ENCODE results near the gene RIT2.

RIT2 gene

DNA sequence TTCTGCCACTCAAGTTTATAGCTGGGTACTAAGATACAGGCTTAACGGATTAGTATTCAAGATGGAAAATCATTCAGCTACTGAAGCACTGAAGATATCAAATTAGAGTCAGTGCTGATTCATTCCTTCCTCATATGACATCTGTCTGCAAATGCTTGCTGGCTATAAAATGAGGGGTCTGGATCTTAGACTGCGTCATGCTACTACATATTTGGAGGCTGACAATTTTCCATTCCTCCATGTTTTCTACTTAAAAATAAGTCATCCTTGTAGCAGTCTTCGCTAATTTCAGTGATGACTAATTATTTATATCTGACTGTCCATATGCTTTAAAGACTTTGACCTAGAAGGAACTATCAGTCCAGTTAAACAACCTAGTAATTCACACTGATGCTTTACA is 233.4 kb downstream of the RIT2 start:
- Histone ChIP-seq H3K27ac (ENCODE audit: low read depth, low read length, poor library complexity, severe bottlenecking) (no peak overlapping the region), H3K36me3 (ENCODE audit: insufficient read depth, low read length) (no peaks in the 10 kb centered on the region), H3K4me2 (ENCODE audit: low read length) (no peak overlapping the region), H3K4me1 (ENCODE audit: insufficient read depth, low read length, severe bottlenecking) (no peaks in the 10 kb centered on the region), H4K20me1 (ENCODE audit: insufficient read depth, low read length) (no peaks in the 10 kb centered on the region), H2AFZ (ENCODE audit: low read length) (no peak overlapping the region), H3K79me2 (ENCODE audit: insufficient read depth, low read length) (no peaks in the 10 kb centered on the region), H3K9me3 (ENCODE audit: low read length) (no peaks in the 10 kb centered on the region), H3K4me3 (ENCODE audit: low read depth, low read length, poor library complexity, severe bottlenecking) (no peak overlapping the region), H3F3A (ENCODE audit: insufficient read depth, low read length) (no peaks in the 10 kb centered on the region), H3K27me3 (ENCODE audit: insufficient read depth, low read length) (no peaks in the 10 kb centered on the region), H3K9me2 (ENCODE audit: low read depth, low read length) (no peaks in the 10 kb centered on the region), H3K9ac (ENCODE audit: low read length) (no peak overlapping the region)
- TF ChIP-seq EZH2 (IDR thresholded peaks at IDR 0.05; ENCODE audit: borderline replicate concordance, low read length), result no peak
- TF ChIP-seq, protein P1, sequence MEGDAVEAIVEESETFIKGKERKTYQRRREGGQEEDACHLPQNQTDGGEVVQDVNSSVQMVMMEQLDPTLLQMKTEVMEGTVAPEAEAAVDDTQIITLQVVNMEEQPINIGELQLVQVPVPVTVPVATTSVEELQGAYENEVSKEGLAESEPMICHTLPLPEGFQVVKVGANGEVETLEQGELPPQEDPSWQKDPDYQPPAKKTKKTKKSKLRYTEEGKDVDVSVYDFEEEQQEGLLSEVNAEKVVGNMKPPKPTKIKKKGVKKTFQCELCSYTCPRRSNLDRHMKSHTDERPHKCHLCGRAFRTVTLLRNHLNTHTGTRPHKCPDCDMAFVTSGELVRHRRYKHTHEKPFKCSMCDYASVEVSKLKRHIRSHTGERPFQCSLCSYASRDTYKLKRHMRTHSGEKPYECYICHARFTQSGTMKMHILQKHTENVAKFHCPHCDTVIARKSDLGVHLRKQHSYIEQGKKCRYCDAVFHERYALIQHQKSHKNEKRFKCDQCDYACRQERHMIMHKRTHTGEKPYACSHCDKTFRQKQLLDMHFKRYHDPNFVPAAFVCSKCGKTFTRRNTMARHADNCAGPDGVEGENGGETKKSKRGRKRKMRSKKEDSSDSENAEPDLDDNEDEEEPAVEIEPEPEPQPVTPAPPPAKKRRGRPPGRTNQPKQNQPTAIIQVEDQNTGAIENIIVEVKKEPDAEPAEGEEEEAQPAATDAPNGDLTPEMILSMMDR (IDR thresholded peaks at IDR 0.05; ENCODE audit: low read length), result no peak

DNA sequence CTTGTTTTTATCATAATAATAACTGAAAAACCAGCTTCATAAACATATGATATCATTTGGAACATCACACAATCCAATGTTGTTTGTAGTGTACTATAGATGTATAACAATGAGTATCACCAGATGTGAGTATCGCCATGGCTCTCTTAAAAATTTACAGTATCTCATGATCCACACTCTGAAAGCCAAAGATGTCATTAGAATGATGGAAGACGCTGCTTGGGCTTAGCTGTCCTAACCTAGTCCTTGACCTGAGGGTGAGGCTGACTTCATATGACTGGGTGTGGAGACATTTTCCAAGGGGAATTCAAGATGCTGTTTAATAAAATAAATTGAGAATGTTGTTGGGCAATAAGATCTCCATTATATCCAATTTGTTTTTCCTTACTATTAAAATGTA is 242.6 kb downstream of the RIT2 start:
- Histone ChIP-seq H3K9me2 (ENCODE audit: low read depth, low read length) (no peaks in the 10 kb centered on the region), H4K20me1 (ENCODE audit: insufficient read depth, low read length) (no peaks in the 10 kb centered on the region), H3K79me2 (ENCODE audit: insufficient read depth, low read length) (no peaks in the 10 kb centered on the region), H3K4me2 (ENCODE audit: low read length) (no peak overlapping the region), H3K9ac (ENCODE audit: low read length) (no peak overlapping the region), H3K27me3 (ENCODE audit: insufficient read depth, low read length) (no peaks in the 10 kb centered on the region), H3K4me1 (ENCODE audit: insufficient read depth, low read length, severe bottlenecking) (no peaks in the 10 kb centered on the region), H3K4me3 (ENCODE audit: low read depth, low read length, poor library complexity, severe bottlenecking) (no peak overlapping the region), H3K36me3 (ENCODE audit: insufficient read depth, low read length) (no peaks in the 10 kb centered on the region), H3K9me3 (ENCODE audit: low read length) (no peaks in the 10 kb centered on the region), H2AFZ (ENCODE audit: low read length) (no peak overlapping the region), H3K27ac (ENCODE audit: low read depth, low read length, poor library complexity, severe bottlenecking) (no peak overlapping the region), H3F3A (ENCODE audit: insufficient read depth, low read length) (no peaks in the 10 kb centered on the region)
- TF ChIP-seq, protein P1 (IDR thresholded peaks at IDR 0.05; ENCODE audit: low read length), result no peak
- TF ChIP-seq EZH2 (IDR thresholded peaks at IDR 0.05; ENCODE audit: borderline replicate concordance, low read length), result no peak

DNA sequence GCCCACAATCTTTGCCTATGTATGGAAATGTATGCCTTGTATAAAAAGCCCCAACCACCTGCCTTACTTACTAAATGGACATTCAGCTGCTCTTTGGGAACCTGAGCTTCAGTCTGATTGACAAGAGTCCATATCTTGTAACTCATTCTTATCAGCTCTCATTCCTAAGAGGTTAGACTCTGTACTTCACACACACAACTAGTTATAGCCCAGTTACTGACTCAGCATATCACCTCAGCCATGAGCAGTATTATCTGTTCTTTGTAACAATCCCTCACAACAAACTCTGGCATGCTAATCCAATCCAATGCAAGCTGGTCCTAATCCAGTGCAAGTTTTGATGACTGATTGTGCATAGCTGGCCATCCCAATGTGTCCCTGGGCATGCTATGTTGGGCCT is 250.6 kb downstream of the RIT2 start:
- Histone ChIP-seq H3K79me2 (ENCODE audit: insufficient read depth, low read length) (no peaks in the 10 kb centered on the region), H3K9me2 (ENCODE audit: low read depth, low read length) (no peaks in the 10 kb centered on the region), H4K20me1 (ENCODE audit: insufficient read depth, low read length) (no peaks in the 10 kb centered on the region), H3K27ac (ENCODE audit: low read depth, low read length, poor library complexity, severe bottlenecking) (no peak overlapping the region), H3K4me2 (ENCODE audit: low read length) (no peak overlapping the region), H3K9ac (ENCODE audit: low read length) (no peak overlapping the region), H3K9me3 (ENCODE audit: low read length) (no peaks in the 10 kb centered on the region), H3F3A (ENCODE audit: insufficient read depth, low read length) (no peaks in the 10 kb centered on the region), H3K4me1 (ENCODE audit: insufficient read depth, low read length, severe bottlenecking) (no peaks in the 10 kb centered on the region), H3K4me3 (ENCODE audit: low read depth, low read length, poor library complexity, severe bottlenecking) (no peak overlapping the region), H3K36me3 (ENCODE audit: insufficient read depth, low read length) (no peaks in the 10 kb centered on the region), H3K27me3 (ENCODE audit: insufficient read depth, low read length) (no peaks in the 10 kb centered on the region), H2AFZ (ENCODE audit: low read length) (no peak overlapping the region)
- TF ChIP-seq, protein P1 (IDR thresholded peaks at IDR 0.05; ENCODE audit: low read length), result no peak
- TF ChIP-seq EZH2 (IDR thresholded peaks at IDR 0.05; ENCODE audit: borderline replicate concordance, low read length), result no peak

Measured in OCI-LY1 (cell line).